Stomach (tissue), 9 donors: ENCODE measurements around the gene UPK3A. TPM values are rescaled to one million over a fixed set of nuclear protein-coding genes. Genes with fewer than 3 reads are reported as not detected.

Experiments used
- DNase-seq, 2 donors: peaks; one replicate each; pipeline versions ENCODE4 v3.0.0 to v3.0.0-alpha.2; 2013 to 2019
- H3K27ac ChIP-seq, 5 donors: fragments of 200-600 bp in 4 of 5; sonication (generic) in 4 of 5; one replicate each; pipeline ENCODE4 v1.5.1; 2013 to 2019; ENCODE audit warnings: mild to moderate bottlenecking in 1 of 5, moderate library complexity in 1 of 5
- H3K27me3 ChIP-seq, 3 donors: fragments of 200-600 bp; sonication (generic); one replicate each; pipeline ENCODE4 v1.5.1; 2017 to 2019; ENCODE audit warnings: mixed run types in 1 of 3
- H3K36me3 ChIP-seq, 4 donors: fragments of 200-600 bp; sonication (generic); 1 replicate in 3 of 4; 2 replicates in 1 of 4; pipeline ENCODE4 v1.5.1; 2016 to 2019
- H3K4me1 ChIP-seq, 4 donors: fragments of 200-600 bp; sonication (generic); one replicate each; pipeline ENCODE4 v1.5.1; 2016 to 2019
- H3K4me3 ChIP-seq, 4 donors: fragments of 200-600 bp; sonication (generic) in 3 of 4; one replicate each; pipeline ENCODE4 v1.5.1; 2016 to 2019; ENCODE audit warnings: mild to moderate bottlenecking in 1 of 4
- H3K9me3 ChIP-seq, 4 donors: fragments of 200-600 bp; sonication (generic); one replicate each; pipeline ENCODE4 v1.5.1; 2016 to 2019
- EP300 ChIP-seq: sonication (generic); formaldehyde crosslinking; IDR thresholded peaks from one replicate; pipeline ENCODE4 v1.6.1; 2017; ENCODE audit warnings: antibody characterized with exemption
- POLR2A ChIP-seq, 4 donors: fragments of 450-650 bp; IDR thresholded peaks; one replicate each; pipeline ENCODE4 v1.6.1; 2016; ENCODE audit warnings: antibody characterized with exemption in 4 of 4, control low read depth in 2 of 4, mild to moderate bottlenecking in 1 of 4, moderate library complexity in 1 of 4
- POLR2AphosphoS5 ChIP-seq, 3 donors: sonication (generic); formaldehyde crosslinking; IDR thresholded peaks; one replicate each; pipeline ENCODE4 v1.6.1; 2016; ENCODE audit warnings: antibody characterized with exemption in 3 of 3
- WGBS, 5 donors: extraction: QIAGEN DNeasy Blood & Tissue Kit in 3 of 5; methylation state at CpG; one replicate each; pipeline versions ENCODE4 v1.1.5 to v1.1.7; 2013 to 2018; 5-methylcytosine and 5-hydroxymethylcytosine counted together
- intact Hi-C: fragments of 100-400 bp; cut with DNase I; formaldehyde crosslinking; loops from one replicate; pipeline ENCODE4 v1.15.1; 2023; ENCODE audit warnings: low total_unique reads
- polyA plus RNA-seq, 3 donors: library from polyadenylated mRNA; stranded (reverse); fragments of 200-250 nt; gene quantifications; one replicate each; pipeline ENCODE4 v1.2.3, GENCODE V29; 2013
- total RNA-seq, 5 donors: library from RNA; depleted of rRNA; stranded (reverse); fragments of >200 nt; gene quantifications; one replicate each; pipeline versions ENCODE4 v1.1.0 to v1.2.3, GENCODE V29; 2014 to 2016
- TF ChIP-seq, protein P1 (sequence below), 7 experiments: fragments of 450-650 bp in 4 of 7; fragments of 200-600 bp in 3 of 7; sonication (generic) in 3 of 7; IDR thresholded peaks; one replicate each; pipeline ENCODE4 v1.5.1; 2016 to 2019; ENCODE audit warnings: antibody characterized with exemption in 7 of 7, control low read depth in 2 of 7, mild to moderate bottlenecking in 1 of 7
- donor health status: healthy with polysubstance abuse.
- donor health status: Bipolar disorder and iron deficiency.
- donor health status: healthy.

Gene UPK3A
- total and polyA plus RNA-seq, 8 donors: 0.10 to 1.3 (median 0.76) TPM; not detected in 5

DNA sequence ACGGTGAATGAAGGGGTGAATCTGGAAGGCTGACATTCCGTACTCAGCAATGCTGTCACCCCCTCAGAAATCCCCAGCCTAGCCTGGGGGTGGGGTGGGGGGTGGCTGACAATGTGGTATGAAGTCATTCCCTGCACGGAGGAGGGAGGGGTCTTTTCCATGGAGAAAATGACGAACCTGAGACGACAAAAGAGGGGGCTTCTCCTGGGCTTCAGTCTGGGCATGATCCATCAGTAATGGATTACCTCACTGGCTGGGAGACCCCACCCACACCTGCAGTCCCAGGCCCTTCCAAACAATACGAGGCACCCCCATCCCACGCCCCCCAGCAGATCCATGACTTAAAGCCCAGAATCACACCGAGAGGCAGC lies 45.1 kb upstream of the UPK3A start:
- TF ChIP-seq, protein P1, sequence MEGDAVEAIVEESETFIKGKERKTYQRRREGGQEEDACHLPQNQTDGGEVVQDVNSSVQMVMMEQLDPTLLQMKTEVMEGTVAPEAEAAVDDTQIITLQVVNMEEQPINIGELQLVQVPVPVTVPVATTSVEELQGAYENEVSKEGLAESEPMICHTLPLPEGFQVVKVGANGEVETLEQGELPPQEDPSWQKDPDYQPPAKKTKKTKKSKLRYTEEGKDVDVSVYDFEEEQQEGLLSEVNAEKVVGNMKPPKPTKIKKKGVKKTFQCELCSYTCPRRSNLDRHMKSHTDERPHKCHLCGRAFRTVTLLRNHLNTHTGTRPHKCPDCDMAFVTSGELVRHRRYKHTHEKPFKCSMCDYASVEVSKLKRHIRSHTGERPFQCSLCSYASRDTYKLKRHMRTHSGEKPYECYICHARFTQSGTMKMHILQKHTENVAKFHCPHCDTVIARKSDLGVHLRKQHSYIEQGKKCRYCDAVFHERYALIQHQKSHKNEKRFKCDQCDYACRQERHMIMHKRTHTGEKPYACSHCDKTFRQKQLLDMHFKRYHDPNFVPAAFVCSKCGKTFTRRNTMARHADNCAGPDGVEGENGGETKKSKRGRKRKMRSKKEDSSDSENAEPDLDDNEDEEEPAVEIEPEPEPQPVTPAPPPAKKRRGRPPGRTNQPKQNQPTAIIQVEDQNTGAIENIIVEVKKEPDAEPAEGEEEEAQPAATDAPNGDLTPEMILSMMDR (IDR thresholded peaks at IDR 0.05): no peak
- H3K4me3 ChIP-seq: peak overlapping the region; percentile 67 to 88 (median 80)
- H3K27me3 ChIP-seq: no peaks in the 10 kb centered on the region
- intact Hi-C loops: no loop called here
- no peaks in the 10 kb centered on the region for H3K9me3 ChIP-seq
- no peak for DNase-seq
- 32 to 57% (median 42%) methylated on average over 5 to 8 of the region's 8 CpGs for WGBS, 5 donors
- peaks cover 0 to 25% (median 9%) of the 10 kb centered on the region in 4 donors for H3K36me3 ChIP-seq
- H3K4me1 ChIP-seq: peaks cover 27 to 76% (median 49%) of the 10 kb centered on the region in 4 donors
- H3K27ac ChIP-seq: peak overlapping the region in 3 of 5 donors; percentile 38 to 76 (median 75)

DNA sequence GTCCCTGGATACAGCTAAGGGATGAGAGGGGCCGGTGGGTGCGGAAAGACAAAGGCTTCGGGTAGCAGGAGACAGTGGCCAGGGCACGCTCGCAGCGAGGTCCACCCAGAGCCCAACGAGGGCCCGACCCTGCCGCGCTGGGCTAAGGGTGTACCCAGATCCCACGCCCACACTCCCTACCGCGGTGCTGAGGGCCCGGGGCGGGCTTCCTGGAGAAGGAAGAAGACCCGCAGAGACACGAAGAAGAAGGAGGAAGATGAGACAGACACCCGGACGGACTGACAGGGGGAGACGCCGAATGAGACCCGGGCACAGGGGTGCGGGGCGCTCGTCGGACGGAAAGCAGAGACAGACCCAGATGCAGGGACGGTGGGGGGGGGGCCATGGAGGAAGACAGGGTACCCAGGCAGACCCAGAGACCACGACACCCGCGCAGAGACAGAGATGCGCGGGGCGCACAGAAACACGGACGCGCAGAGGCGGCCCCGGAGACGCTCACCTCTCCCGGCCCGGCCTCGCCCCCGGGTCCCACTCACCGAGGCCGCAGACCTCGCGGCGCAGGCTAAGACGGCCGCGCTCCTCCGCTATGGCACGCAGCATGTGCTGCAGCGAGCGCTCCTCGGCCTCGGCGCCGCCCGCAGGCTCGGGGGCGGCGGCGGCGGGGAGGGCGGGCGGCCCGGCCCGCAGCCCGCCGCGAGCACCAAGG lies 44.5 kb upstream of the UPK3A start:
- DNase-seq: peak in 1 of 2 donors; percentile 51
- Histone ChIP-seq H3K27me3 (no peaks in the 10 kb centered on the region), H3K36me3 (peaks cover 0 to 20% (median 9%) of the 10 kb centered on the region in 4 donors), H3K9me3 (no peaks in the 10 kb centered on the region), H3K27ac (peak overlapping the region; percentile 35 to 76 (median 42)), H3K4me1 (peaks cover 27 to 78% (median 49%) of the 10 kb centered on the region in 4 donors), H3K4me3 (peak overlapping the region; percentile 67 to 88 (median 80))
- intact Hi-C loops: no loop called here
- 1 to 2% (median 1%) methylated on average over 16 to 73 of the region's 73 CpGs for WGBS, 5 donors
- TF ChIP-seq POLR2A (IDR thresholded peaks at IDR 0.05): no peak
- TF ChIP-seq, protein P1 (IDR thresholded peaks at IDR 0.05): no peak
- no peak for TF ChIP-seq POLR2AphosphoS5 (IDR thresholded peaks at IDR 0.05)
- no peak for TF ChIP-seq EP300

DNA sequence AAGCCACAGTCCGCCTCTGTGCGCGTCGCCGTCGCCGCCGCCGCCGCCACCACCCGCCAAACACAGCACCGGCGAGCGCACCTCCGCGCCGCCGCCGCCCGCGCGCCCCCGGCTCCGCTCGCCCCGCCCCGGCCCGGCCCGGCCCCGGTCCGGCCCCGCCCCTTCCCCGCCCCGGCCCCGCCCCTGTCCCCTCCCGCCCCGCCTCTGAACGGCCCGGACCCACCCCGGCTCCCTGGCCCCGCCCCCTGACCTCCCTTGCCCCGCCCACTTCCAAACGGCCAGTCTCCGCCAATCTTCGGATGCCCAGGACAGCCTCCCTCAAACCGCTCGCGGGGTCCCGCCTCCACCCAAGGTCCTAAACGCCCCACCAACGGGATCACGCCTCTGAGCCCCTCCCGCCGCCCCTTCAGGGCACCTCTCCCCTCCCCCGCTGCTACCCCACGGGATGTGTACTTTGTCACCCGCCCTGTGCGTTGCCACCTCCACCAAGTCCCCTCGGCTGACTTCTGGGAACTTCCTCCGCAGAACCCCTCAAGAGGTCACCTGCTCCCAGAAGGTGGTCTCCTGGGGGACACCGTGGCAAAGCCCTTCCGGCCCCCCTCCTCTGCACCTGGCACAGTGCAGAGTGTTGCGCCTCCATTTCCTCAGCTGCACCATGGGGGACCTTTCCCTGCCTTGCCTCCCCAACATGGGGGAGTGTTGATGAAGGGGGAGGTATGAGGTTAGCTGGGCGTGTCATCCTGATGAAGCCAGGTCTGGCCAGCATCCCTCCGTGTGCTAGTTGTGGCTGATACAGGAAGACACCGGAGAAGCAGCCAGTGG lies 43.7 kb upstream of the UPK3A start, which contains the start of gene KIAA0930:
Gene KIAA0930, minus strand, starts transcription at position 85 of the 822 bp plus-strand sequence. CDS start 191 bp downstream, outside the sequence.
- no peaks in the 10 kb centered on the region for H3K27me3 ChIP-seq
- DNase-seq: peak; percentile 81 to 90
- peak within 1 kb of the TSS; percentile 67 to 88 (median 80) for H3K4me3 ChIP-seq
- intact Hi-C loops: no loop called here
- peak within 1 kb of the TSS; percentile 54 to 80 (median 74) for H3K27ac ChIP-seq
- H3K4me1 ChIP-seq: peaks cover 27 to 78% (median 48%) of the 10 kb centered on the region in 4 donors
- TF ChIP-seq POLR2AphosphoS5 (IDR thresholded peaks at IDR 0.05): no peak
- TF ChIP-seq, protein P1 (IDR thresholded peaks at IDR 0.05): no peak
- TF ChIP-seq EP300: no peak
- no peak for TF ChIP-seq POLR2A (IDR thresholded peaks at IDR 0.05)
- H3K36me3 ChIP-seq: peaks cover 0 to 19% (median 9%) of the 10 kb centered on the region in 4 donors
- WGBS, 5 donors: 7 to 16% (median 13%) methylated on average over 20 to 52 of the region's 66 CpGs
- no peaks in the 10 kb centered on the region for H3K9me3 ChIP-seq

DNA sequence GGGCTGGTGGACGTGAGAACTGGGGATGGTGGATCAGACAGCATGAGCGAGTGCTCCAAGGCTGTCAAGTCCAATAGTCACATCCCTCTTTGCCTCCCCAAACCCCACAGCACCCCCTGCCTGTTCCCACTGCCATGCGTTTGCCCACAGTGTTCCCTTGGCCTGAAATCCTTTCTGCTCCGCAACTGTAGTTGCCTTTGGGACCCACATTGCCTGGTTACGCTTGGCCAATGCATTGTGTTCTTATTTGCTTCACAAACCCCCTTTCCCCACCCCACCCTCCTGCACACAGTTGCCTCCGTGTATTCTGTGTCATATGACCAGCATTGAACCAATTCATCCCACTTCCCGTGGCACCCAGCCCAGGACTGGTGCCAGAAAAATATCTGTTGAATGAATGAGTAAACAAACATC lies 42.0 kb upstream of the UPK3A start:
- intact Hi-C loops: no loop called here
- peak overlapping the region; percentile 40 to 80 (median 68) for H3K27ac ChIP-seq
- no peak overlapping the region for H3K4me3 ChIP-seq
- no peaks in the 10 kb centered on the region for H3K9me3 ChIP-seq
- TF ChIP-seq POLR2AphosphoS5 (IDR thresholded peaks at IDR 0.05) (peak in 1 of 3 donors; percentile 31), EP300 (no peak)
- H3K4me1 ChIP-seq: peaks cover 34 to 86% (median 52%) of the 10 kb centered on the region in 4 donors
- WGBS, 5 donors: 28 to 45% (median 31%) methylated on average over 7 of the region's 7 CpGs
- H3K27me3 ChIP-seq: no peaks in the 10 kb centered on the region
- peaks cover 0 to 9% (median 2%) of the 10 kb centered on the region in 4 donors for H3K36me3 ChIP-seq
- DNase-seq: peak; percentile 86 to 88
